Measurements from ENCODE around the gene CALD1.
A peak's percentile ranks its signal among the peaks of the same experiment; 100 is the strongest.

The CALD1 gene

DNA sequence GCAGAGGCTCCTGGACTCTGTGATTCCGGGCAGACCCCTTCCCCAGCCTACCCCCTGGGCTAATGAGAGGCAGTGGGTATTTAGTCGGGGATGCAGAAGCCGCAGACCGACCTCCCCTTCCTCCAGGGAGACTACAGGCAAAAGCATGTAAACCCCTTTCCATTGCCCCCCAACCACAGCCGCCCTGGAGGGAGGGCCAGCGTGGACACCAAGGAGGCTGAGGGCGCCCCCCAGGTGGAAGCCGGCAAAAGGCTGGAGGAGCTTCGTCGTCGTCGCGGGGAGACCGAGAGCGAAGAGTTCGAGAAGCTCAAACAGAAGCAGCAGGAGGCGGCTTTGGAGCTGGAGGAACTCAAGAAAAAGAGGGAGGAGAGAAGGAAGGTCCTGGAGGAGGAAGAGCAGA is 167.9 kb downstream of the CALD1 start:
- TF ChIP-seq, protein P1, sequence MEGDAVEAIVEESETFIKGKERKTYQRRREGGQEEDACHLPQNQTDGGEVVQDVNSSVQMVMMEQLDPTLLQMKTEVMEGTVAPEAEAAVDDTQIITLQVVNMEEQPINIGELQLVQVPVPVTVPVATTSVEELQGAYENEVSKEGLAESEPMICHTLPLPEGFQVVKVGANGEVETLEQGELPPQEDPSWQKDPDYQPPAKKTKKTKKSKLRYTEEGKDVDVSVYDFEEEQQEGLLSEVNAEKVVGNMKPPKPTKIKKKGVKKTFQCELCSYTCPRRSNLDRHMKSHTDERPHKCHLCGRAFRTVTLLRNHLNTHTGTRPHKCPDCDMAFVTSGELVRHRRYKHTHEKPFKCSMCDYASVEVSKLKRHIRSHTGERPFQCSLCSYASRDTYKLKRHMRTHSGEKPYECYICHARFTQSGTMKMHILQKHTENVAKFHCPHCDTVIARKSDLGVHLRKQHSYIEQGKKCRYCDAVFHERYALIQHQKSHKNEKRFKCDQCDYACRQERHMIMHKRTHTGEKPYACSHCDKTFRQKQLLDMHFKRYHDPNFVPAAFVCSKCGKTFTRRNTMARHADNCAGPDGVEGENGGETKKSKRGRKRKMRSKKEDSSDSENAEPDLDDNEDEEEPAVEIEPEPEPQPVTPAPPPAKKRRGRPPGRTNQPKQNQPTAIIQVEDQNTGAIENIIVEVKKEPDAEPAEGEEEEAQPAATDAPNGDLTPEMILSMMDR (IDR thresholded peaks at IDR 0.05; ENCODE audit: control insufficient read depth, insufficient read depth, low read depth, low read length, missing control alignments) = no peak
- DNase-seq (ENCODE audit: low read depth) = no peak
- H3K4me3 ChIP-seq (ENCODE audit: control insufficient read depth, low read depth, low read length) = no peak overlapping the region

DNA sequence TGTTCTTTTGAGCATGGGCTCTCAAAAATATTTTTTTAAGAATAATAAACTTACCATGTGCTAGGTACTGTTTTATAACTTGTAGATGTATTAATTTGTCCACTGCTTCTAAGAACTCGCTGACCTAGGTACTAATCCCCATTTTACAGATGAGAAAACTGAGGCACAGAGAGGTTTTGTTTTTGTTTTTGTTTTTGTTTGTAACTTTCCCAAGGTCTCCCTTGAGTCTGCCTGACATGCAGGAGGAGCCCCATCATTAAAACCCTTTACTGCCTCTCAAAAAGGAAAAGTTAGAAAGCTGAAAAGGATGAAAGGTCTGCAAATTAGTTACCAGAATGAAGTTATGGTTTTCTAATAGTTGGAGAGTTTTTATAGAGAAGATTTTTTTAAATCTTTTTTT is 168.4 kb downstream of the CALD1 start:
- no peak overlapping the region for H3K4me3 ChIP-seq (ENCODE audit: control insufficient read depth, low read depth, low read length)
- TF ChIP-seq, protein P1 (IDR thresholded peaks at IDR 0.05; ENCODE audit: control insufficient read depth, insufficient read depth, low read depth, low read length, missing control alignments) = no peak
- no peak for DNase-seq (ENCODE audit: low read depth)

DNA sequence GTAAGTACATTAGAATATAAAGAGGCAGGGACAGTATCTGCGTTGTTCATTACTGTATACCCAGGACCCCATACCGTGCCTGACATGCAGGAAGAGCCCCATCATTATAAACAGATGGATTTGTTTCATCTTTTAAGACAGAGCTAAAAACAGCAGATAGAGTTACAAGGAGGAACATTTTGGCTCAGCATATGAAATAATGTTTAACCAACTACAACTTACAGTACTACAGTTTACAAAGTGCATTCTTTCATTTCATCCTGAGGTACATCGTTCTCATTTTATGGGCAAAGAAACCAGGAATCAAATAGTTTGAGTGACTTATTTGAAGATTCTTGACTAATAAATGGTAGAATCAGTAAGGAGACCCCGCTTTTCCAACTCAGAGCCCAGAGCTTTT is 168.8 kb downstream of the CALD1 start:
- no peak for DNase-seq (ENCODE audit: low read depth)
- no peak overlapping the region for H3K4me3 ChIP-seq (ENCODE audit: control insufficient read depth, low read depth, low read length)
- TF ChIP-seq, protein P1 (IDR thresholded peaks at IDR 0.05; ENCODE audit: control insufficient read depth, insufficient read depth, low read depth, low read length, missing control alignments) = no peak

DNA sequence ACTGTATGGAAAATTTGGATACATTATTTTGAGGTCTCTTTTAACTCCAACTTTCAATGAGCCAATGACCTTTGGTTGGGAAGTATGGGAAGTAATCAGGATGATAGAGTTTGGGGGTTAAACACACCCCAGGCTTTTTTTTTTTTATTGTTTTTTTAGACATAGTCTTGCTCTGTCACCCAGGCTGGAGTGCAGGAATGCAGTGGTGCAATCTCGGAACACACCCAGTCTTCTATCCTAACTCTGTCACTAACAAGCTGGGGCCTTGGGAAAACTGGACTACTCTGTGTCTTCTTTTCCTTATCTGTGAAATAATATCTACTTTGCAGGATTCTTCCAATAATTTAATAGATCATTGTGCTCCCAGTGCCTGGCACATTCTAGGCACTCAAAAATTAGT is 169.3 kb downstream of the CALD1 start:
- DNase-seq (ENCODE audit: low read depth) = no peak
- TF ChIP-seq, protein P1 (IDR thresholded peaks at IDR 0.05; ENCODE audit: control insufficient read depth, insufficient read depth, low read depth, low read length, missing control alignments) = no peak

DNA sequence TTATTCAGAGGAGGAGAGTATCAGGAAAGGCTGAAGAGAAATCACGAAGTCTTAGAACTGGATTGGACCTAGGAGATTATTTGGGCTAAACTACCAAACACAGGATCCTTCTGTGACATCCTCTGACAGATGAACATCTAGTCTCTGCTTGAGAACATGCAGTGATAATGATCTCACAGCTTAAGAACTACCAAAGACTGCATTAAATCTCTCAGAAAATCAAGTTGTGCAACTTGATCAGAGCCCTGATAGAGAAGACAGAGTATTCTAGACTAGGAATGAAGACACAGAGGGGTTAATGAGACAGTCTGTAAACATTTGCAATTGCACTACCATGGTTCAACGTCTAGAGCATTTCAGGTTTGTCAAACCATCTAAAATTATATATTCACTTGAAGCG is 169.7 kb downstream of the CALD1 start:
- H3K4me3 ChIP-seq (ENCODE audit: control insufficient read depth, low read depth, low read length) = no peak overlapping the region
- DNase-seq (ENCODE audit: low read depth) = no peak
- TF ChIP-seq, protein P1 (IDR thresholded peaks at IDR 0.05; ENCODE audit: control insufficient read depth, insufficient read depth, low read depth, low read length, missing control alignments) = no peak

More for the DNA sequence above, 169.3 kb downstream of the CALD1 start:
- no peak overlapping the region for H3K4me3 ChIP-seq (ENCODE audit: control insufficient read depth, low read depth, low read length)

DNA sequence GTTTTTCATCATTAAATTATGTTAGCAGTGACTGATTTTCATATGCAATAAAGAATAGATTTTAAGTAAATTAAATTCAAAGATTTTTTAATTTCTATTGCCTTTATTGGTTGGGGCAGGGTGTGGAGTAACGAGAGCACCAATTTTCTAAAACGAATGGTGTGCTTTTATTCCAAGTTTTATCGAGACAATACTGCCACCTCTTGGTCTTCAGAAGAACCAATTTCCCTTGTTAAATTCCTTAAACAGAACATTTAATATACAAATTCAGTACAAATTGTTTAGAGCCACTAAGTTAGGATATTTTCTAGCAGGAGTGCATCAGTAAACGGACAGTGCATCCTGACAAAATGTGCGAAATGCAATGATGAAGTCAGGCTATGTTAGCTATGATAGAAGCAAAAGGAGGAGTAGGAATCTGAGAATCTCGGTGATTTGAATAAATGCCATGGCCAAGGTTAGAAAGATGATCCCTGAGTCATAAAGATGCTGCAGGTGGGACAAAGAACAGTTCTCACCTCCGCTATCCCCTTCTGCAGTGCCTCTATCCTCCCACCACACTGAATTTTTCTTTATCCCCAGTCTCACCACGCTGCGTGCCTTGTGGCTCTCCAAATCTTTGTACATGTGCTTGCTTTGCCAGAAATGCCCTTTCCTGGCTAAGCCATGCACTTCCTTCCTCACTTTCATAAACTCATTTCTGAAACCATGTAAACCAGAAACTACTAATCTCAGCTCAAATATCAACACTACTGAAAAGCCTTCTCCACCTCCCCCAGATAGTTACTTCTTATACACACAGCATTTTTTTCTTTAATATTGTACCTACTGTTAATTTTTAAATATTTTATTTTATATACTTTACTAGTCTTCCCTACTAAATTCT is 175.0 kb downstream of the CALD1 start:
- no peak overlapping the region for H3K4me3 ChIP-seq (ENCODE audit: control insufficient read depth, low read depth, low read length)
- DNase-seq (ENCODE audit: low read depth) = no peak
- TF ChIP-seq, protein P1 (IDR thresholded peaks at IDR 0.05; ENCODE audit: control insufficient read depth, insufficient read depth, low read depth, low read length, missing control alignments) = peak; percentile 31
